SK-N-MC (cell line): ENCODE measurements around the gene MYEOV.

Experiments used
- DNase-seq: peaks from one replicate; pipeline ENCODE4 v3.0.0-alpha.2; 2011; ENCODE audit warnings: low read depth, low spot score
- H3K27ac ChIP-seq: fragments of 200-600 bp; sonication (generic); 2 replicates; pipeline ENCODE4 v1.5.1; 2016; ENCODE audit warnings: mixed run types
- H3K36me3 ChIP-seq: fragments of 200-600 bp; sonication (generic); 2 replicates; pipeline ENCODE4 v1.6.1; 2017; ENCODE audit warnings: antibody characterized with exemption, low read length, mixed read lengths; ENCODE audit not compliant: insufficient read depth
- H3K4me3 ChIP-seq: fragments of 200-600 bp; sonication (generic); 2 replicates; pipeline ENCODE4 v1.5.1; 2016
- H3K9ac ChIP-seq: fragments of 200-600 bp; sonication (generic); 2 replicates; pipeline ENCODE4 v1.8.0; 2017; ENCODE audit warnings: mixed run types, mixed read lengths; ENCODE audit not compliant: insufficient read length
- H3K9me3 ChIP-seq: fragments of 200-600 bp; sonication (generic); 2 replicates; pipeline ENCODE4 v1.6.1; 2017; ENCODE audit warnings: low read depth, mild to moderate bottlenecking, antibody characterized with exemption, low read length, moderate library complexity, mixed read lengths
- EZH2 ChIP-seq: fragments of 200-600 bp; sonication (generic); IDR thresholded peaks from one replicate; pipeline ENCODE4 v1.6.1; 2017; ENCODE audit warnings: antibody characterized with exemption
- FOXP2 ChIP-seq: optimal IDR thresholded peaks from 2 replicates; pipeline ENCODE3; 2011; ENCODE audit warnings: mild to moderate bottlenecking, moderate library complexity; ENCODE audit not compliant: insufficient read depth; ENCODE audit errors: extremely low read length, control extremely low read depth
- POLR2AphosphoS5 ChIP-seq: IDR thresholded peaks from 2 replicates; pipeline ENCODE4 v1.6.1; 2012; ENCODE audit warnings: mild to moderate bottlenecking, low read depth, low read length, borderline replicate concordance

MYEOV gene

GRCh38 chr11:69301455-69302401 lies 7.8 kb downstream of the MYEOV start:
- TF ChIP-seq FOXP2 = no peak
- no peak for TF ChIP-seq EZH2
- TF ChIP-seq POLR2AphosphoS5 = no peak
- no peak overlapping the region for H3K4me3 ChIP-seq
- DNase-seq = no peak
- H3K27ac ChIP-seq = no peak overlapping the region
- H3K9ac ChIP-seq = no peak overlapping the region
- no peaks in the 10 kb centered on the region for H3K9me3 ChIP-seq
- peaks cover 20% of the 10 kb centered on the region for H3K36me3 ChIP-seq

- H3K27ac ChIP-seq = no peak overlapping the region
- H3K9me3 ChIP-seq = no peaks in the 10 kb centered on the region
- H3K4me3 ChIP-seq = no peak overlapping the region
- H3K36me3 ChIP-seq = peaks cover 12% of the 10 kb centered on the region; the same call in 1 of the 2 replicates
- H3K9ac ChIP-seq = no peak overlapping the region
- DNase-seq = no peak
- TF ChIP-seq EZH2 (no peak), POLR2AphosphoS5 (no peak), FOXP2 (no peak)
These were observed 8.6 kb downstream of the MYEOV start for GRCh38 chr11:69302447-69303020.

DNA sequence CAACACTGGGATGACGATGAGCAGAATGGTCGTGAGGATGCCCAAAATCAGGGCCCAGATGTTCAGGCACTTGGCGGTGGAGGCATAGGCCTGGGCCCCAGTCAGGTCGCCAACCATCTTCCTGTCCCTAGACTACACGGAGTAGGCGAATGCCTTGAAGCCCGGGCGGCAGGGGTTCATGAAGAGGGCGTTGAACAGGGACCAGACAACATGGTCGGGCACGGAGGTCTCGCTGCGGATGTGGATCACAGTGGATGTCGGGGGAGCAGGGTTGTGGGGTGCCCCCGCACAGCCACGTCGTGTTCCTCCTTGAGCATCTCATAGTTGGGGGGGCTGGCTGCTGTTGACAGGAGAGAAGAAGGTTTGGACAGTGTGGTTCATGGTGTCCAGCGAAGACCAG lies 9.5 kb downstream of the MYEOV start:
- H3K9ac ChIP-seq = no peak overlapping the region

GRCh38 chr11:69304258-69304657 lies 10.3 kb downstream of the MYEOV start:
- no peak for TF ChIP-seq EZH2
- TF ChIP-seq POLR2AphosphoS5 = no peak
- TF ChIP-seq FOXP2 = no peak
- Histone ChIP-seq H3K36me3 (peaks cover 4% of the 10 kb centered on the region; the same call in 1 of the 2 replicates), H3K9ac (no peak overlapping the region), H3K27ac (no peak overlapping the region), H3K9me3 (no peaks in the 10 kb centered on the region), H3K4me3 (no peak overlapping the region)
- no peak for DNase-seq

More for the DNA sequence above, 9.5 kb downstream of the MYEOV start:
- TF ChIP-seq FOXP2 (no peak), EZH2 (no peak), POLR2AphosphoS5 (no peak)
- Histone ChIP-seq H3K4me3 (no peak overlapping the region), H3K9me3 (no peaks in the 10 kb centered on the region), H3K36me3 (peaks cover 4% of the 10 kb centered on the region; the same call in 1 of the 2 replicates), H3K27ac (no peak overlapping the region)
- DNase-seq = no peak

DNA sequence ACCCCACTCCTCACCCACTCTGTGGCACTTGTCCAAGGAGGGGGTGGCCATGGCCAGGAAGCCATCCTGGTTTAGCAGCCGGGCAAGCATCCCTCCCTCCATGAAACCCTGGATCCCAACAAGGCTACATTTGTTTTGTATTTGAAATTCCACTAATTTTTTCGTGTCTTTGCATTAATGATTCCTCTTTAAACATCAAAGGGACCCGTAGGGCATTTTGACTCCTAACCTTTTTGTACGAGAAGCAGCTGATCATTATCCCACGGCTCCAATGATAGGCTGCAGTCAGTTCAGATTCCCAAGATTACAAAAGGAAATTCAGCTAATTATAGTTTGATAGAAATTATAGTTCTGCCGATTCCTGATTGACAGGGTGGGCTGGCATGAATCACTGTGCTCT lies 10.7 kb downstream of the MYEOV start:
- no peak overlapping the region for H3K27ac ChIP-seq
- H3K9me3 ChIP-seq = no peaks in the 10 kb centered on the region
- no peak for TF ChIP-seq FOXP2
- no peak for TF ChIP-seq EZH2
- no peak for TF ChIP-seq POLR2AphosphoS5
- no peak overlapping the region for H3K4me3 ChIP-seq
- H3K36me3 ChIP-seq = peaks cover 4% of the 10 kb centered on the region; the same call in 1 of the 2 replicates
- H3K9ac ChIP-seq = no peak overlapping the region
- DNase-seq = no peak

- H3K4me3 ChIP-seq = no peak overlapping the region
- peaks cover 4% of the 10 kb centered on the region; the same call in 1 of the 2 replicates for H3K36me3 ChIP-seq
- H3K27ac ChIP-seq = no peak overlapping the region
- H3K9me3 ChIP-seq = no peaks in the 10 kb centered on the region
- H3K9ac ChIP-seq = no peak overlapping the region
- DNase-seq = no peak
- TF ChIP-seq POLR2AphosphoS5 (no peak), FOXP2 (no peak), EZH2 (no peak)
These were observed 12.1 kb downstream of the MYEOV start for GRCh38 chr11:69305885-69306540.

DNA sequence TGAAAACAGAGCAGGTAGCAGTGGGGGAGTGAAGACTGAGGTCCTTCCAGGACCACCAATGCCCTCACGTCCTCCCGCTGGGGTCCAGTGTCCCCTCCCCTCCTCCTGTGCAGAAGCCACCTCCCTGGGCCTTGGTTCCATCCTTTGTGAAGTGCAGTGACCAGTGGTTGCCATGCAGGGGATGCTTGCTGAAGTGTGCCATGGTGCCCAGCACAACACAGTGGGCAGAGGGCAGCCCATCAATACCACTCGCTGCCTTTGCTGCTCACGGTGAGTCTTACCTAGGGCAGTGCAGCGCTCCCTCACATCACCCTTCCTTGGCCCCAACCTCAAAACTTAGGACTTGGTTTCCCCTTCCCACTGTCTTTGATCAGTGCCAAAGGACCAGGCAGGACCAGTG lies 12.9 kb downstream of the MYEOV start:
- Histone ChIP-seq H3K27ac (no peak overlapping the region), H3K9ac (no peak overlapping the region), H3K36me3 (peaks cover 4% of the 10 kb centered on the region; the same call in 1 of the 2 replicates), H3K9me3 (no peaks in the 10 kb centered on the region), H3K4me3 (no peak overlapping the region)
- TF ChIP-seq POLR2AphosphoS5 (no peak), FOXP2 (no peak), EZH2 (no peak)
- DNase-seq = no peak

GRCh38 chr11:69307421-69307820 lies 13.5 kb downstream of the MYEOV start:
- TF ChIP-seq EZH2 (no peak), FOXP2 (no peak), POLR2AphosphoS5 (no peak)
- no peaks in the 10 kb centered on the region for H3K9me3 ChIP-seq
- no peak overlapping the region for H3K9ac ChIP-seq
- no peak overlapping the region for H3K4me3 ChIP-seq
- peaks cover 4% of the 10 kb centered on the region; the same call in 1 of the 2 replicates for H3K36me3 ChIP-seq
- H3K27ac ChIP-seq = no peak overlapping the region
- DNase-seq = no peak
